Middle frontal gyrus (tissue), 1 donor: ENCODE measurements around the gene NSG1.

Experiments
- DNase-seq: peaks from one replicate; pipeline ENCODE4 v3.0.0-alpha.2; 2015; ENCODE audit warnings: low spot score; ENCODE audit errors: extremely low spot score

The NSG1 gene

DNA sequence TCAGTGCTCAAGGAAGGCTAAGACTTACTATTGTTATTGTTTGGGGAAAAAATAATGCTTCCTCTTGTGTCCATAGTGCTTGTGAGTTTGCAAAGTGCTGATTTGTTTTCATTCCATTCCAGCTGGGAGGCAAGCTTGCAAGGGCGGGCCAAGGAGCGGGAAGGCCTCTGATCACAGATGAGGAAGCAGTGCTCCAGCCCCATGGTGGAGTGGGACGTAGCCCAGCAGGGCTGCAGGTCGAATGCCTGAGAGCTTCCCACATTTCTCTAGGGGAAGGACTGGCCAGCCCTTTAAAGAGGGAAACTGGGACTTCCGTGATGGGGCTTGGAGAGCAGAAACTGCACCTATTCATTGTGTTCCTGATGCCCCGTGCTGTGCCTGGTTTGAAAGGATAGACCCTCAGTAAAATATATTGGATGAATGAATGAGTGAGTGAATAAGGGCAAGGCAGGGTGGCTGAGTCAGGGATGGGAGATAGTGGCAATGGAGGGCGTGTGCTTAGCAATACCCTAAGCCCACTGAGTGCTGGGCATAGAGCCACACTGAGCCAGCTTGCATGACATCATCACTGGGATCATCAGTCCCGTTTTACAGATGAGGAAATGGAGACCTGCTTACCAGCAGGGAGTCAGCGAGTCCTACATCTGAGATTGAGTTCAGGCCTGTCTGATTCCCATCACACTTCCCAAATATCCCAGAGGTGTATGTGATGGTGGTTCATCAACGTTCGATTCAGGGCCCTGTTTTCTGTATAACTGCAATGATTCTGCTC is 17.9 kb upstream of the NSG1 start:
- no peak for DNase-seq

DNA sequence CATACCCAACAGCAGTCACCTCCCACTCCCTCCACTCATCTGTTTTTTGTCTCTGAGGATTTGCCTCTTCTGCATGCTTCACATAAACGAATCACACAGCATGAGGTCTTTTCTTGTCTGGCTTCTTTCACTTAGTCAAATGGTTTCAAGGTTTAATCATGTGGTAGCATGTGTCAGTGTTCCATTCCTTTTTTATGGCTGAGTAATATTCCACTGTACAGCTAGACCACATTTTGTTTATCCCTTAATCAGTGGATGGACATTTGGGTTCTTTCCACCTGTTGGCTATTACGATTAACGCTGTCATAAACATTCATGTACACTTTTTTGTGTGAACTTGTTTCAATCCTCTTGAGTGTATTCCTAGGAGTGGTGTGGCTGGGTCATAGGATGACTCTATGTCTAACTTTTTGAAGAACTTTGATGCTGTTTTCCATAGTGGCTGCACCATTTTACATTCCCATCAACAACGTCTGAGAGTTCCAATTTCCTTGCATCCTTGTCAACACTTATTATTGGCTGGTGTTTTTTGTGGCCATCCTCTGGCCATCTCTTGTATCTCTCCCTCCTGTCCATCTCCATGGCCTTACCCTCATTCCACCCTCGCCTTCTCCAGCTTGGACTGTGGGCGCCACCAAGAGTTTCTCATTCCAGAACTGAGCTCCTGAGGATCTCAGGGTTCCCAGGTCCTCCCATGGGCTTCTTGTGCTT is 12.4 kb upstream of the NSG1 start:
- no peak for DNase-seq

DNA sequence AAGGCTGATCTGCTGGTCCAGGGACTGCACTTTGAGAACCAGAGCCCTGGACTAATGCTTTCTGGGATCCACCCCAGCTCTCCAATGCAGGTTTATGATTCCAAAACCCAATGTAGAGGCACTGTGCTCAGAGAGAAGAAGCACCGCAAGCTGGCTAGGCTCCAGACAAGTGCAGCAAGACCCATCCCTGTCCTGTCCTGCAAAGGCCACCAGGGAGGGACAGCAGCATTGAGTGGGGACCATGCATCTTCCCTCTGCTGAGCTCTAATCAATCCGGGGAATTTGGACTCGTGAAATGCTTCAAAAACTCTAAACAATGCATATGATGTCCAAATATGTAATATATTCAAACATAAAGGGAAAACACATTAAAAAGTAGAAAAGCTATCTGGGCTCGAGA is 10.8 kb upstream of the NSG1 start:
- no peak for DNase-seq

DNA sequence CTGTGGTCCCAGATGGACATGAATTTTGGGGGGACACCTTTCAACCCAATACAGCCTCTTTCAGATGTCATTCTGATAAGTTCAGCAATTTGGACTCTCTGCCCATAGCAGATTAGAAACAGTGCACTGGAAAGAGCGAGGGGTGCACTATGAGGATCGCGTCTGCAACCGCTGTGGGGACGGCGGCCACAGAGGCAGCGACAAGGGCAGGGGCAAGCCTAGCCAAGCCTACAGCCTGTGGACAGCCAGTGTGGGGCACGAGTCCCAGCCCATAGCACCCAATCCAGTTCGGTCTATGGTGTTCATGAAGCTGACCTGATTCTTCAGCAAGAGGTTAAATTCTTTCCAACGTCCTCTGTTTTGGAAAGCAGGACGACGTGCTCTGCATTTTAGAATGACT is 9.7 kb upstream of the NSG1 start:
- DNase-seq, result no peak

DNA sequence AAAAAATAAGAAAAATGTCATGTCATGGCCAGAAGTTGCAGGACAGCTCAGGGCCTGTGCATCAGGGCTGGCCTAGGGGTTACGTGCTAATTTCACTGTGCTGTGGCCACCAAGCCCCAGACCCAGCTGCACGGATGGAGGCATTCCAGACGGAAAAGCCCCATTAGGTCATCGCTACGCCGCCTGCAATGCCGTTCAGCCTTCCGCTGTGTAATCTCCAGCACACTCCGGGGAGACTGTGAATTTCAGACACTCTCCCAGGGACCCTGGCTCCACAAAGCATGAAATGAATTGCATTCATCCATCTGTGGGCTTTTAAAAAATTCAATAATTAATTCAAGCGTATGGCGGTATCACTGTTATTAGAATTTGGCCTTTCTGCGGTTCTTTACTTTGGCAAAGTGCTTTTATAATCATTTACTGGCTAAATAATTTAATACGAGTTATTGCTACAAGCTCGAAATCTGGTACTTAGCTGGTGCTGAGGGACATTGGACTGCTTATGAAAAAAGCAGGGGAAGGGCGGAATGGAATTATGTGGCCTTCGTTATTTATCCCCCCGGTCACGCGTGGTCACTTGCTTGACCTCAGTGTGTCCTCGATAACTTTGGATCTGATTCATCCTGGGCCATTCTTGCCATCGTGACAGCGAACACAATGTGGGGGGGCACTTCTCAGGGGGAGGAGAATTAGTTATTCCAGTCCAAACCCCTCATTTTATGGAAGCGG is 9.0 kb upstream of the NSG1 start:
- no peak for DNase-seq

DNA sequence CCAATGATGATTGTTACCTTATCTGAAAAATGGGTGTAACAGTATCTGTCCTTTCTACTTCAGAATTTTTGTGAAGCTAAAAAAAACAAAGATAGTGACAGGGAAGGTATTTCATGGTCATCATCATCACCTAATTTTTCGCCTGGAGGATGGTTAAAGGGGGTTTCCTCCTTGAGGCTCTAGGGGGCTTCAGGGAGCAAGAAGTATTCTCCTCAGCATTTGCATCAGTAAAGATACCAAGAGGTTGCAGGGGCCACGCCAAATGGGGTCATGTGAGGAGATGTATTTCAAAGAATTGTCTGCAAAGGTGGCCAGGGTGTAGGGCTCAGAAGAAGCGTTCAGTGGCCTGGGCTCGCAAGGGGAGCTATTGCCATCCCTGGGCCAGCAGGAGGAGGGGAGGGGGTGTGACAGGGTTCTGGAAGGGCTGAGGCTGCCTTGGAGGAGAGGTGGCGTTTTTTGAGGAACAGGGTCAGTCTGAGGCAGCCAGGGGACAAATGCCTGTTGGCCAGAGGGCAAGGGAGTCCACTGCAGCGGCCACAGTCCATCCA is 7.3 kb upstream of the NSG1 start:
- DNase-seq, result no peak

DNA sequence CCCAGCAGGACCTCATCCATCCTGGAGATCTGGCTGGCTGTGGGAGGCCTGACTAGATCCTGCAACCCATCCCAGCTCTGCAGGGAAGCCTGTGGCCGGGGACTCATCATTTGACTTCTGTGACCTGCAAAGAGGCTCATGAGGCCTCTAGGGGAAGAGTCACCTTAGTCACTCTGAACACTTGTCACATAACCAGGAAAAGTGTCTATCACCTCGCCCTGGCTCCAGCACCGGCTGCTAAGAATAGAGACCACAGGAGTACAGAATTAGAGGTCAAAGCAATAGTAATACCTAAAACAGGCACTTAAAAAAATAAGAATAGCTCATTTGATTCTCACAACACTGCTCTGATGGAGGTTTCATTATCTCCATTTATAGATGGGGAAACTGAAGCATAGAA is 3.8 kb upstream of the NSG1 start:
- no peak for DNase-seq

DNA sequence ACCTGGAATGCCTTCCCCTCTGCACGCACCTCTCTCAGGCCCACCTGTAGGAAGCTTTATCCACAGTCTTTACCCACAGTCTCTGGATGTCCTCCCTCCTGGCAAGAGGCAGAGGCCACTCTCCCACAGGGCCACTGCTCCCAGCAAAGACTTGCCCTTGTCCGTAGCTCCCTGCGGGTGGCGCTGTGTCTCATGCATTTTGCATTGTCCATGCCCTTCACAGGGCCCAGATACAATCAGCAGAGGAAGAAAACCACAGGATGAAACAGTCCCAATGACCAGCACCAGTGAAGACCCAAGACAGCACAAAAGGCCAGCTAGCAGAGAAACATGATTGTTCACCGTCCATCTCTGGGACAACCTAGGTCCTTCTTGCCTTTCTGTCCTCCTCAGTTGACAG is 2.1 kb upstream of the NSG1 start:
- no peak for DNase-seq

DNA sequence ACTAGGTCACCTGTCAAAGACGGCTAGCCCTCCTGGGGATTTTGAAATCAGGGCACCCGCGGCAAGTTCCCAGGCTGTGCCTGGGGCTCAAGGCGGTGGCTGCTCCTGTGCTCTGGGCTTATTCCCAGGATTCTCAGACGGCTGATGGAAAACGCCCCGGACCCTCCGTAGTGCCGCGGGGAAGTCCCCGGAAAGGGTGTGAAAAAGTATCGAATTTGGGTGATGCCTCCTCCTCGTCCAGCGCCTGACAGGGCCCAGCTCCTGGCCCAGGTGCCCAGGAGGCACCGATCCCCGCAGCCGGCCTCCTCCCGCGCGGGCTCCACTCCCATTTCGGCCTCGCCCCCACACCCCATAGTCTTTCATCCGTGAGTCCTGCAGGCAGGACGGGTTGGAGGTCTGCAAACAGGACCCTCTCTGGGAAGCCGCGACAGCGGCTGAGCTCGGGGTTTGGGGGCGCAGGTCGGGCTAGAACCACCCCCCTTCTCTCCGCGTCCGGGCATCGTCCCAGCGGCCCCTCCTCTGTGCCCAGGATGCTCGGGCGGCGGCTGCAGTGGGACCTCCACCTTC is 1.1 kb upstream of the NSG1 start:
- no peak for DNase-seq

DNA sequence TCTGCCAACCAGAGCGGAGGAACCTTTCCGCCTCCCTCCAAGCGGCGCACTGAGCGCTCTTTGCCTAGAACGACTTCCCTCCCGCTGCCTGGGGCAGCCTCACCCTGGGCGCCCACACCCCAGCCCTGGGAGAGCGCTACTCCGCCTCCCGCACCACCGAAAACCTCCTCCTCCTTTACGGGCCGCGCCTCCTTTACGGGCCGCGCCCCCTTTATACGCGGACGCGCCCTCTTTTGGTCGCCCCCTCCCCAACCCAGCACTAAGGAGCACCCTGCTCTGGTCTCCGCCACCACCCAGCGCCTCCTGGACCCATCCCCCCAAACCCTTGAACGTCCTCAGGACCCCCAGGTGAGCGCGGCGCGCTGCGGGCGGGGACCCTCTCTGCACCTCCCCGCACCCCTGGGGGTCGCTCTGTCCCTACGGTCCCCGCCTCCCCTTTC is 586 bp upstream of the NSG1 start:
- no peak for DNase-seq

DNA sequence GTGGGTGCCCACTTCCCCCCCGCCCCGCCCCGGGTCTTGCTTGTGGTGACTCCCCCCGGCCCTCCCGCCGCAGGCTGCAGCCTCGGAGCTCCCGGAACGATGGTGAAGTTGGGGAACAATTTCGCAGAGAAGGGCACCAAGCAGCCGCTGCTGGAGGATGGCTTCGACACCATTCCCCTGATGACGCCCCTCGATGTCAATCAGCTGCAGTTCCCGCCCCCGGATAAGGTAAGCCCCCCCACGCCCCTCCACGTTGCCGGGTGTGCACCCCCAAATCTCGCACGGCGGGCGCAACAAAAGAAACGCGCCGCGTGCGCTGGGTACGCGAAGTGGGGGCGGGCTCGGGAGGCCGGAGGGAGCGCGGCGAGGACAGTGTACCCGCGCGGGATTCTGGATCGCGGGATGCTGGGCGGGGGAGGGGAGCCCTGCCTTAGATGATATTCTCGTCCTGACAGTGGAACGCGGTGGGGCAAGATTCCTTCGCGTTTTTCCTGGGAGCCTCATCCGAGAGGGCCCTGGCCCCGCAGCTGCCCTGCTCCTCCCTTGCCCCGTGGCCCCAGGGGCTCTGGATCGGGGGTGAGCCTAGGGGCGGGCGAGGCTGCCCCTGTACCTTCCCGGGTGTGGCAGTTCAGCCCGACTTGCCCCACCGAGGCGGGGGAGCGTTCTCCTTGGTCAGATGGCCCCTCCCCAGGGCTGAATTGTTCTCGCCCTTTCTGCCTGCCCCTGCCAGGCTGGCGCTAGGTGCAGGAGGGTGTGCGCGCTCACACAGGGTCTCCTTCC is 819 bp downstream of the NSG1 start:
- no peak for DNase-seq

DNA sequence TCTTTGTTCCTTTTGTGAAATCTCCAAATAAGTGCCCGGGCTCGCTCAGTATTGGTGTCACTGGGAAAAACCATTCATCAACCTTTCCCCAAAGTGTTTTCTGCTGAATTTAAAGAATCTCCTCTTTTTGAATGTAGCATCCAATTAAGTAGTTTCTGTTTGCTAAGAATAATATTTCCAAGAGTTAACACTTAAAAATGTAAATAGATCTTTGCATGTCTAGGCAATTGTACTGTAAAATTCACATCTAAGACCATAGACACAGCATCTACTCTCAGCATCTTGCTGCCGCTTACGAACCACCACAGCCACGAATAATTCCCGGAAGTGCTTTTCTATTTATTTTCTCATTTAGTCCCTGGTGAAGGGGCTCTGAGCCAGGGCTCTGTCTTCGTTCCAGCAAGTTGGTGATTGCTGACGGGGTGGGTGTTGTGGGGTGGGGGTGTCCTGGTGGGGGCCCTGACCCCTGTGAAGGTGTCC is 1.4 kb downstream of the NSG1 start:
- DNase-seq, result no peak

DNA sequence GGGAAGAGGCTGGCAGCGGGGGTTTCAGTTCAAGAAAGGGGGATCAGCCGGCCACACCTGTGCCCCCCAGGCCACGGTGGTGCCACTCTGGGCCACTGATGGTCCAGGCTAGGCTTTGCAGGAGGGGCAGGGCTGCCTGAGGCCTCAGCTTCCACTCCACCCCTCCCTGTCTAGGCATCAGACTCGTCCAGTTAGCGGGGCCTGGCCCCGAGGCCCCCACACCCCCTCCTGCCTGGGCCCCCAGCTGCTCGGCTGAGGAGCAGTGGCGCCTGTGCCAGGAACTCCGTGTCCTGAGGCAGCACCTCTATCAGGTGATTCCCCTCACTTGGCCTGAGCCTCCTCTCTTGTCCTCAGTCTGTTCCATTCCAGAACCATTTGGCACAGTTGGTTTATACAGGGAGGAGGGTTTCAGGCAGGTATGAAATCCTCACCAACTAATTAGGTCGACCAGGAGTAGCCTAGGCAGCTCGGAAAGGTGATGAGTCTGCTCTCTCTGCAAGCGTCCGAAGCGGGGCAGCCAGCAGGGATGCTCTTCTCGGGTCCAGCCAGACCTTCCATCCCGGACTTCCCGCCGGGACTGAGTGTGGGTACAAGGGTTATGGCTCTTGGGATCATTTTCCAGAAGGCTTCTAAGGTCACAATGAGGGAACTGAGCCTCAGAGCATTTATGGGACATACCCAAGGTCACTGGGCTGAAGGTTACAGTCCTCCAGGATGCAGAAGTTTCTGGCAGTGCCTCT is 2.1 kb downstream of the NSG1 start:
- no peak for DNase-seq

DNA sequence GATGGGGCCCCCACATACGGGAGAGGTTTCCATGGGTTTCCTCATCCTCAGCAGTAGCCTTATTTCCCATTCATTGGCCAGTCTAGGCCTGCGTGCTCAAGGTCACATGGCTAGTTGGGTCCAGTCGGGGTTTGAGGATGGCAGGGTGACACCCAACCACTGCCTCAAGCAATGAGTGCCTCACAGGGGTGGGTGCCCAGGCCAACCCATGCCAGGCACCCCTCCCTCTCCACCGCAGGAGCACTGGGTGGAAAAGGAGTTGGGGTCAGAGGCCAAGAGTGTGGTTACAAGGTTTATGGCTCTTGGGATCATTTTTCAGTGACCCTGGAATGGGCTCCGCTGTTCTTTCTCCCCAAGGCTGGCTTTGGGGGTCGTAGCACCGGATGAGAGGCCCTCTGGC is 3.1 kb downstream of the NSG1 start:
- DNase-seq, result no peak

DNA sequence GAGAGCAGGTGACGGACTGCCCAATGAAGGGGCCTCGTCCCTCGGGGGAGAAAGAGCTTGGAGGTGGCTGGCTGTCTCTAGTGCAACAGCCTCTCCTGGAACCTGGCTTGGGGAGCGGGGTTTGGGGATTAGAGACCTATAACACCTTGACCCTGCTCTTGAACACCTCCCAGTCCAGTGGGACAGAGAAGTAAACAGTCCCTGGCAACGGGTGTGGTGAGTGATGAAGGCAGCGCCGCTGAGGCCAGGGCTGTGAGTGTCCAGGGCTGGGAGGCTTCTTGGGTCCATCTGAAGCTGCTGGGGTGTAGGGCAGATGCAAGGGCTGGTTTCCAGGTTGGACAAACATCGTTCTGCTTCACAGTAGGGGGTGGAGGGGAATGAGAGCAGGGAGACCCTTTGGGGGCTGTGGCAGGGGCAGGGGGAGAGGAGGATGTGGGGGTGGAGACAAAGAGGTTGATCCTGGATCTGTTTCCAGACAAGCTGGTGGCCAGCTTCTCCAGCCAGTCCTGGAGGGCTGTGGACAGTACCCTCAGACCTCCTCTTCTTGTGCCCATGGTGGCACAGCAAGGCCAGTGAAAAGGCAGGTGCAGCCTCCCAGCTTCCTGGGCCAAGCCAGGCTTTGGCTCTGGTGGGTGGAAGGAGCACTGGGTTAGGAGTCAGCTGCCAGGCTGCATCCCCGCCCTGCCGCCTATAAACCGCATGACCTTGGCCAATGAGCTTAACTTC is 3.8 kb downstream of the NSG1 start:
- DNase-seq, result no peak

DNA sequence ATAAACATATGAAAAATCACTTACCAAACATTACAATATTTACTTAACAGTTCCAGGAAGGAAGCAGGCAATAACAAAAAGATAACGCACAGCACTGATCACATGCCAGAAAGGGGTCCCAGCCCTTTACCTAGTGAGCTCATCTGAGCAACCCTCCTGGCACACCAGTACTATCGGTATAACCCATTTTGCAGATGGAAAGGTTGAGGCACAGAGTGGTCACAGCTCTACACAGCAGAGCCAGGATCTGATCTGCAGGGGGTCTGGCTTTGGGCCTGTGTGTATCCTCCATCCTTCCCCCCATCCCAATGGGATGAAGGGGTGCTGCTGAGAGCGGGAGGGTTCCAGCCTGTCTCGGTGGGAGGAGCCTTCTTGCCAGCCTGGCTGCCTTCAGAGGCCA is 5.0 kb downstream of the NSG1 start:
- DNase-seq, result no peak

DNA sequence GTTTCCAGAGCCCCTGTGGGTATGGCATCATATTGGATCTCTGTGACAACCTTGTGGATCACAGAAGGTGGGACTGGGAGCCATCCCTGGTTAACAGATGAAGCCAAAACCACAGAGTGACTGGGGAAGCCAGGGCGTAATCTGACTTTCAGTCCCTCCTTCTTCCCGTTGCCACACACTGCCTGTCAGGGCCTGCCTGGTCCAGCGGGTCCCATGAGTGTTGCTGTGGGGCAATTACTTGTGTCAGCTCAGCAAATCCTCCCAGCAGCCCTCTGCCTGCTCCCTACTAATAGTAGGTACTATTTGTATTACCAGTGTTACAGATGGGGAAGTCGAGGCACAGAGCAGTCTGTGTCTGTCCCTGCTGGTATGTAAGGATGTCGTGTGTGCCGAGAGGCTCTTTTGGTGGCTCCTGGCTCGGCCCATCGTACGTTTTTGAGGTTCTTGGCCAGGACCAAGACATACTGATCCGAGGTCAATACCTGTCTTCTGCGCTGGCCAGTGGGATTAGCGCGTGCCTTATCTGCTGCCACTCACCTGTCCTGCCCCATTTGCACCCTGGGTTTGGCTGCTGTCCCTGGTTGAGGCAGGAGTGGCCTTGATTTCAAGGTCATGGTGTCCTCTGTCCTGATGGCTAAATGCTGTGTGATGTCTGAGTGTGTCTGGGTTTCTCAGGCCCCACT is 5.7 kb downstream of the NSG1 start:
- DNase-seq, result no peak

DNA sequence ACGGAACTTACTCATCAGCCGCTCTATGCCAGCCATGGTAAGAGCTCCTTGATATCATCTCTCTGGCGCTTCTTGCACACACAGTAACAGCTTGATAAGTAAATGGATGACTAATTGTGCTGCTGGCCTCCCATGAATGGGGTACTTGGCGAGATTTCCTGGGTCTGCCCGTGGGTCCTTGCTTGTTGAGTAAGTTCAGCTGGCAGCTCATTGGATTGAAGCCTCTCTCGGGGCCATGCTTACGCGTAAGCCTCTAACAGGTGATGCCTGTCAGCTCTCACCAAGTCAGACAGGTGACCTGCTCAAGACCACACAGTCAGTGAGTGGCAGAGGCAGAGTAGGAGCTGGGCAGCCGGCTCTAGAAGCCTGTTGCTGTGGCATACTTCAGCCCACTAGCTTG is 7.7 kb downstream of the NSG1 start:
- DNase-seq, result no peak

DNA sequence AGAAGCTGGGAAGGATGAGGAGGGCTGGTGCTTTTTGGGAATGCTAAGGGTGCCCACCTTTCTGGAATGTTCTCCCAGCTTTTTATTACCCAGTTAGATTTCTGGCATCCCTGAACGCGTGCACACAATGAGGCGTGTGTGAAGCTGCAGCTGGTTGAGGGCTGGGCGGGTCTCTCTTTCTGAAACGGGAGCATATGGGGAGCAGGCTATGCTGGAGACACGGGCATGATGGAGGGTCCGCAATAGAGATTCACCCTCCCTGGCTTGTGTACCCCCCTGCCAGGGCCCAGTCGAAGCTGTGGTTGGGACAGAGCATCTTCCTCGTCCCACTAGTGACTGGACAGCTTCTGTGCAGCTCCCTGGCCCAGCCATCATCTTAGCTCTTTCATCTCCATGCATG is 8.5 kb downstream of the NSG1 start:
- no peak for DNase-seq
